ENCODE data around the gene SETDB2.

DNA sequence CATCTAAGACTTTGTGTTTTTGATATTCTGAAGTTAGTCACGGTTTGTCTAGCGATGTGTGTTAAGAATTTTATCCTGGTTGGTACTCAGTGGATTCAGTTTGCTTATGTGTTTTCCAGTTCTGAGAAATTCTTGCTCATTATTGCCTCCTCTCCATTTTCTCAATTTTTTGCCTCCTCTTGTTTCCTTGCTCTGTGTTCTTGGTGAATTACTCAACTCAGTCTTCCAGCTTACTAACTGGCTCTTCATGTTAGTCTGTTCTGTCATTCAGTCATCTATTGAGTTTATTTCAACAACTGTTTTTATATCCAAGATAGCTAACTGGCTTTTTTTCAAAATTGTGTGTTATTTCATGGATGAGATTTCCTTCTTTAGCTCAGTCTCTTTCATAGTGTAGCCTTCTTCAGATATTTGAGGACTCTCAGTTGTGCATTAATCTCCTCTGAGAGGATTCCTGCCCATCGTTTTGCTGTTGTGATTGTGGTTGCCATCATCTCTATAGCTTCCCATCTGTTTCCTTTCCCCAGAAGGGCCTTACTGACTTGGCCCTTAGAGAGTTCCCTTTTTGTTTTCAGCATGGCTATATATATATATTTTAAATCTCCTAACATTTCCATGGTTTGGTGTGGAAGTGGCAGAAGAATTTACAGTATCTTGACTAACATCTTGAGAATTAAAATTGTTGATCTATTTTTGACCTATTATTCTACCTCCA lies 6.2 kb downstream of the SETDB2 start:
- TF ChIP-seq CTCF (IDR thresholded peaks at IDR 0.05; ENCODE audit: low read depth, low read length, poor library complexity, severe bottlenecking) (no peak), EZH2phosphoT487 (IDR thresholded peaks at IDR 0.05; ENCODE audit: borderline replicate concordance, low read length) (no peak)

Measured in DOHH2 (cell line).